ENCODE data around the gene NOSTRIN. TPM values are rescaled to one million over a fixed set of nuclear protein-coding genes. Genes with fewer than 3 reads are reported as not detected.
"Not testable (repeated sequence)": the region's sequence is repeated elsewhere in the genome, so short reads cannot be mapped to it uniquely, and the experiment has no call there.

The NOSTRIN gene, protein sequence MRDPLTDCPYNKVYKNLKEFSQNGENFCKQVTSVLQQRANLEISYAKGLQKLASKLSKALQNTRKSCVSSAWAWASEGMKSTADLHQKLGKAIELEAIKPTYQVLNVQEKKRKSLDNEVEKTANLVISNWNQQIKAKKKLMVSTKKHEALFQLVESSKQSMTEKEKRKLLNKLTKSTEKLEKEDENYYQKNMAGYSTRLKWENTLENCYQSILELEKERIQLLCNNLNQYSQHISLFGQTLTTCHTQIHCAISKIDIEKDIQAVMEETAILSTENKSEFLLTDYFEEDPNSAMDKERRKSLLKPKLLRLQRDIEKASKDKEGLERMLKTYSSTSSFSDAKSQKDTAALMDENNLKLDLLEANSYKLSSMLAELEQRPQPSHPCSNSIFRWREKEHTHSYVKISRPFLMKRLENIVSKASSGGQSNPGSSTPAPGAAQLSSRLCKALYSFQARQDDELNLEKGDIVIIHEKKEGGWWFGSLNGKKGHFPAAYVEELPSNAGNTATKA
- total RNA-seq: not detected

DNA sequence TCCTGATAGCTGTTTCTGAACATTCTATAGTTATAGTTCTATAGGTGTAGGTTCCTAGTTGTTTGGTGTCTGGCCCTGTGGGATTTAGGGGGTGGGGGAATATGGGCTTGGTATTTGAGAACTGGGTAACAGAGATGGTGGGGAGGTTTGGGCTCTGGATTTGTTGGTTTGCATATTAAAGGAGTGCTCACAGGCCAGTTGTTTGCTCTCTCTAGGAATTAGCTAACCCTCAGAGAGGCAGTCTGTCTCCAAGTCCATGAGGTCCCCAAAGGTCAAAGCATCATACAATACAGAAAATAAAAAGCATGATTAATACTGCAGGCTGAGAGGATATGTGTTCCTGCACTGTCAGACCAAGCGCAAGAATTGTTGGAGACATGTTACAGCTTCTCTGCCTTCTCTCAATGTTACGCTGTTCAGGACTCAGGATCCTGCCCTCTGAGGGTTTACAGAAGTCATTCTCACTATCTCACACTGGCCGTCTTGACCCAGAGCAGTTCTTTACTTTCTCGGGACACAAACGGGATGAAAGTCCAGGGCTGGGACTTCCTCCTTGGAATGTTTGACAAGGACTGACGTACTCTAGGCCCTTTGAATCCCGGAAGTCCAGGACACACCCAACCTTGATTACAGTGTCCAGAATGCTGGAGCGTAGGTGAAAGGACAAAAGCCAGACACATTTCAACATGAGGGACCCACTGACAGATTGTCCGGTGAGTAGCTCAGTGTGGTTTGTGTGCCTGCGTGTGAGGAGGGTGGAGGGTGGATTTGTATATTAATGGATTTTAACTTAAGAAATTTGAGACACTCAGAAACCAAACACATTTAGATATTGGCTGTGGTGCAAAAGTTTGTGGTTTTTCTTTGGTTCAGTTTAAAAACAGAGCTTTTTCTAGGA is at the start of gene NOSTRIN:
Gene NOSTRIN, plus strand, starts transcription at position 677 of the 898 bp plus-strand sequence. Its CDS starts 10 bp downstream, at position 687.
- peaks cover 22% of the 10 kb centered on the region for H3K4me1 Mint-ChIP-seq
- DNase-seq: no peak
- peak; percentile 36 for ATAC-seq (ENCODE audit: low read depth)
- POLR2A ChIA-PET: no interaction called here
- H3K36me3 Mint-ChIP-seq: no peaks in the 10 kb centered on the region
- peak within 1 kb of the TSS; percentile 15 for H3K27ac Mint-ChIP-seq
- H3K27me3 Mint-ChIP-seq: no peaks in the 10 kb centered on the region
- H3K4me3 Mint-ChIP-seq: peak within 1 kb of the TSS; percentile 20
- H3K9me3 Mint-ChIP-seq: no peaks in the 10 kb centered on the region

DNA sequence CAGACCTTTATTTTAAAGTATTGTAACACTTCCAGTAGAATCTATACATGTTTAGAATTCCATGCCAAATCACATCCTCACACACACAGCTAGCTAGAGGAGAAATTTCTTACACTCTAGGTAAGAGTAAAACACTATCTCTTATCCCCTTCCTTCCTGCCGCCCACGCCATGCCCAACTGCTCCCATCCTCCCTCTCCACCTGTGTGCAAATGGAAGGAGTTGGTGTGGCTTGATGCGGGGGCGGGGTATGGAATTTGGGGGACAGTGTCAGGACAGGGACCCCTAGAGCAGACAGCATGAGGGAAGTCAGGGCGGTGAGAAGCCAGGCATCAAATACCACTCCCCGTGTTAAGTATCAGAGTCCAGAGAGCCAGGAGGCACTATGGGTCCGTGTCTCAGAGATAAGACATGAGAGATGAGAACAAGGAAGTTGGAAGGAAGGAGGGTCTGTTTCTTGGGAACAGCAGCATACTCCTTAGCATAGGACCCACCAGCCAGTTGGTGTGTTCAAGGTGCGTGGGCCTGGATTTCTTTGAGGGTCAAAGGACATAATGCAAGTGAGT is 48.6 kb upstream of the NOSTRIN start:
- no peaks in the 10 kb centered on the region for H3K27me3 Mint-ChIP-seq
- H3K27ac Mint-ChIP-seq: no peak overlapping the region
- POLR2A ChIA-PET: no interaction called here
- DNase-seq (no peak), ATAC-seq (ENCODE audit: low read depth) (no peak)
- peaks cover 31% of the 10 kb centered on the region for H3K4me1 Mint-ChIP-seq
- no peaks in the 10 kb centered on the region for H3K9me3 Mint-ChIP-seq
- H3K36me3 Mint-ChIP-seq: peaks cover 10% of the 10 kb centered on the region
- no peak overlapping the region for H3K4me3 Mint-ChIP-seq

DNA sequence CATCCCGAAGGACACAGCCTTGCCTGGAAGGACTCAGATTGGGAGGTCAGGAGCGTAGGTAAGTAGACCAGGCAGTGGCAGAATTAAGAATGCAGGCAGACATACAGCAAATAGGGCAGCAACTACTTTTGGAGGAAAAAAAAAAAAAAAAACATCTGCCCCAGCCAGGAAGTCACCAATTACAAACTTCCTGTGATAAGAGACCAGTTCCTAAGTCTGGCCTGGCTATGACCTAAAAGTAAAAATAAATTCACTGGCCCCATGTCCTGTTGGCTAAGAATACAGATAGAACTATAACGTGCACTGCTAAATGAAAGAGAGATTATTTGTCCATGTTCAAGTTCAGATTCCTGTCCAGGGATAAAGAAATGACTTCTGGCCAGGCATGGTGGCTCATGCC is 45.2 kb upstream of the NOSTRIN start:
- Mint-ChIP-seq H3K4me3 (no peak overlapping the region), H3K27ac (peak overlapping the region; percentile 46), H3K9me3 (no peaks in the 10 kb centered on the region), H3K4me1 (peaks cover 11% of the 10 kb centered on the region), H3K36me3 (peaks cover 2% of the 10 kb centered on the region), H3K27me3 (no peaks in the 10 kb centered on the region)
- ATAC-seq (ENCODE audit: low read depth) (no peak), DNase-seq (no peak)
- POLR2A ChIA-PET: interaction anchor here (0.6 kb wide), 1 partner anchor 301 kb away, joined by 4 read pairs; the partner anchor contains the start of gene CERS6

DNA sequence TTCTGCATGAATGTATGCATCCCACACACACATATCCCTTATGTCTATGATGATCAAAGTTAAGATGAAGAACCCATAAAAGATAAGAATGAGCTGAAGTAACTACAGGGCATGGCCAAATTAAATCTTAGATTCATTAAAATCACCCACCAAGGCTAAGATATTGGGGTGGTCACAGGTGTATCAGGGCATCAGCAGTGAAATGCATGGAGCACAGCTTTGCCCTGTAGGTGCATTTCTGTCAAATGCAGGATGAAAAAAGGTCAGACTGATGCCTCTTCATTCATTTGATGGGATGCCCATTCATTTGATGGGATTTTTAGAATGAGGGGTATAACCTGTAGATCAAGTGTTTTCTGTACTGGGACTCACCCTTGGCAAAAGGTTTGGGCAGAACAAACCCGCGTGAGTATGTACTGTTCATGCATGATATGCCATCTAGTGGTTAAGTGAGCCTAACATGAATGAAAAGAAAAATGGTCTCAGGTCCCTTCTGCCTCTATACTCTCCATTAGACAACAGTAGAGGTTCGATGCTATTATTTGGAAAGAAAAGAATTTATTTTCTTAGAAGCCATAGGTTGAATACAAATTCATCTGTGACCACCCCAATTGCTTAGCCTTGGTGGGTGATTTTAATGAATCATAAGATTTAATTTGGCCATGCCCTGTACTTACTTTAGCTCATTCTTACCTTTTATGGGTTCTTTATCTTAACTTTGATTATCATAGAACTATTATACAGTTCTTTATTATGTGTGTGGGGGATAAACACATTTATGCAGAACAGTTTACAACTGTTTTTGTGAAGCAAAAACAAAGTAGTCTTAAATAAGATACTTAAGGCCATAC is 43.2 kb upstream of the NOSTRIN start:
- no peak for DNase-seq
- peak; percentile 77 for ATAC-seq (ENCODE audit: low read depth)
- peaks cover 11% of the 10 kb centered on the region for H3K4me1 Mint-ChIP-seq
- no peak overlapping the region for H3K4me3 Mint-ChIP-seq
- H3K9me3 Mint-ChIP-seq: no peaks in the 10 kb centered on the region
- no peak overlapping the region for H3K27ac Mint-ChIP-seq
- H3K27me3 Mint-ChIP-seq: no peaks in the 10 kb centered on the region
- POLR2A ChIA-PET: no interaction called here
- peaks cover 5% of the 10 kb centered on the region for H3K36me3 Mint-ChIP-seq

DNA sequence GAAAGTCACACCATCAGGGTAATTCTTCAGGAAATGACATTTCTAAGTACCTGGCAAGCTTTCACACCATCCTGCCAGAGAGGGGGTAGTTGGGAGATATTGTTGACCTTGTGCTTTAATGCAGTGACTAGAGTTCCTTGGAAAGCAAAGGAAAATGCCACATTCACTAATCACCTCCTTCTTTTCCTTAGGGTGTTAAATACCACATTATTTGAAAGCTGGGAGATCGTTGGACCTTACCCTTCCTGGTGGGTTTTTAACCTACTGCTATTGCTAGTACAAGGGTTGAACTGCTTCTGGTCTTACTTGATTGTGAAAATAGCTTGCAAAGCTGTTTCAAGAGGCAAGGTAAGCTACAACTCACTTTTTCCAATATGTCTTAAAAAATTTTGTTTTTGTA is 37.0 kb upstream of the NOSTRIN start:
- ATAC-seq (ENCODE audit: low read depth) (no peak), DNase-seq (no peak)
- Mint-ChIP-seq H3K36me3 (peaks cover 25% of the 10 kb centered on the region), H3K4me1 (peaks cover 2% of the 10 kb centered on the region), H3K9me3 (peaks cover 2% of the 10 kb centered on the region), H3K4me3 (no peak overlapping the region), H3K27ac (no peak overlapping the region), H3K27me3 (no peaks in the 10 kb centered on the region)
- POLR2A ChIA-PET: no interaction called here

DNA sequence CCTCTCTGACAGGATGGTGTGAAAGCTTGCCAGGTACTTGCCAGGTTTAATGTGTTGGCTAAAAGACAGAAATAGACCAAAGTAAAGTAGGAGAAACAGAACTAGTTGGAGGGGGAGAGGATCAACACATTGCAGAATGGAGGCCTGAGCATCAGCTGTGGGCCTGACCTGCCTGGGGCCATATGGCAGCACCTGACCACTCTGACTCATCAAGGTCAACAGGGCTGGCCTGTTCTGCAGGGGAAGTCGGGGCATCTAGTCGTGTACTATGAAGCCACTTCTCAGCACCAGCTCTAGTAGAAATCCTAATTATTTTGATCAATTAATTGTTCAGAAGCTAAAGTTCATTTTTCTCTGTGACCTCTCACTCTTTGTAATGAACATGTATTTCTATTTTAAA is 35.8 kb upstream of the NOSTRIN start:
- ATAC-seq (ENCODE audit: low read depth) (no peak), DNase-seq (no peak)
- Mint-ChIP-seq H3K27me3 (no peaks in the 10 kb centered on the region), H3K4me1 (peaks cover 2% of the 10 kb centered on the region), H3K4me3 (no peak overlapping the region), H3K27ac (no peak overlapping the region), H3K9me3 (peaks cover 2% of the 10 kb centered on the region), H3K36me3 (peaks cover 25% of the 10 kb centered on the region)
- POLR2A ChIA-PET: no interaction called here

DNA sequence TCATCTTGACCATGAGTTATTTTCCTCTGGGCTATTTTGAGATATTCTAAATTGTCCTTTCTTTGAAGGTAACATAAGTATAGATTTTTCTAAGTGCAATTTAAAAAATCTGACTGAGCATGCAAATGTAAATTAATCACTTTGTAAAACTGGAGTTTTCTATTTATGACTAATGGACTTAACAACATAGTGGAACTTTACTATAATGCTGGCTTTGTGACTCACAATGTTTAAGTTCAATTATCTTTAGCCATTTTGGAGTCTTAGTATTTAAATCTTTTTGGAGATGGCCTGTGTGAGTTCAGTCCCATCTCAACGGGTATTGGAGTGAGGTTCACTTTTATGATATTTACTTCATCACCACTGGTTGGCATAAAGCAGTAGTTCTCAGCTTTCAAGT is 35.2 kb upstream of the NOSTRIN start:
- no peak overlapping the region for H3K27ac Mint-ChIP-seq
- ATAC-seq (ENCODE audit: low read depth): no peak
- POLR2A ChIA-PET: no interaction called here

DNA sequence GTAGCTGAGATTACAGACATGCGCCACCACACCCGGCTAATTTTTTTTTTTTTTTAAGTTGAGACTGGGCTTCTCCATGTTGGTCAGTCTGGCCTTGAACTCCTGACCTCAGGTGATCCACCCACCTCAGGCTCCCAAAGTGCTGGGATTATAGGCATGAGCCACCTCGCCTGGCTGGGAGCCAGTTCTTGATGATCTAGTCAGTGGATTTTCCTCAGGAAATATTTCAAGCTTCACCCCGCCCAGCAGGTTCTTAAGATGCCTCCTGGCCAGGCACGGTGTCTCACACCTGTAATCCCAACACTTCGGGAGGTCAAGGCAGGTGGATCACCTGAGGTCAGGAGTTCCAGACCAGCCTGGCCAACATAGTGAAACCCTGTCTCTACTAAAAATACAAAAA is 34.1 kb upstream of the NOSTRIN start:
- POLR2A ChIA-PET, H3K27ac Mint-ChIP-seq: not testable (repeated sequence)
- peaks cover 27% of the 10 kb centered on the region for H3K36me3 Mint-ChIP-seq

More for the DNA sequence above, 35.2 kb upstream of the NOSTRIN start:
- Mint-ChIP-seq H3K27me3 (no peaks in the 10 kb centered on the region), H3K9me3 (peaks cover 2% of the 10 kb centered on the region), H3K36me3 (peaks cover 25% of the 10 kb centered on the region), H3K4me3 (no peak overlapping the region), H3K4me1 (peaks cover 2% of the 10 kb centered on the region)
- no peak for DNase-seq

DNA sequence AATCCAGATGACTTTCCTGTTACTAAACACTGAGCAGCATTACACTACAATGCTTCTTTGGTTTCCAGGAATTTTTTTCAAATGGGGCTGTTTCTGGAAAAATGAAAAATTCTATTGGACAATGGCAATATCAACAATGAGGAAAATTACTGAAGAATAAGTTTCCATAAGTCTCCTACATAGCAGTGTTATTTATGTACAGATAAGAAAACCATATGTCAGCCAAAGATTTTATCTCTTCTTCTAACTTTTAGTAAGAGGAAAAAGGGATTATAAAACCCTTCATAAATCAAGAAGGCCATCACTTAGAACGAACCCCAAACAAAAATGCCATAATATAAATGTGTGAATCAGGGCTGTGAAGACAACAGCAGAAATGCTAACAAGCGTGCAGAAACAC is 31.6 kb upstream of the NOSTRIN start:
- DNase-seq: no peak
- H3K36me3 Mint-ChIP-seq: peaks cover 21% of the 10 kb centered on the region
- no peaks in the 10 kb centered on the region for H3K4me1 Mint-ChIP-seq
- no peak overlapping the region for H3K27ac Mint-ChIP-seq
- no peak for ATAC-seq (ENCODE audit: low read depth)
- H3K4me3 Mint-ChIP-seq: no peak overlapping the region
- H3K27me3 Mint-ChIP-seq: no peaks in the 10 kb centered on the region
- no peaks in the 10 kb centered on the region for H3K9me3 Mint-ChIP-seq
- POLR2A ChIA-PET: no interaction called here

More for the DNA sequence above, 34.1 kb upstream of the NOSTRIN start:
- ATAC-seq (ENCODE audit: low read depth); H3K9me3 Mint-ChIP-seq; H3K27me3 Mint-ChIP-seq; H3K4me1 Mint-ChIP-seq; H3K4me3 Mint-ChIP-seq; DNase-seq: not testable (repeated sequence)

DNA sequence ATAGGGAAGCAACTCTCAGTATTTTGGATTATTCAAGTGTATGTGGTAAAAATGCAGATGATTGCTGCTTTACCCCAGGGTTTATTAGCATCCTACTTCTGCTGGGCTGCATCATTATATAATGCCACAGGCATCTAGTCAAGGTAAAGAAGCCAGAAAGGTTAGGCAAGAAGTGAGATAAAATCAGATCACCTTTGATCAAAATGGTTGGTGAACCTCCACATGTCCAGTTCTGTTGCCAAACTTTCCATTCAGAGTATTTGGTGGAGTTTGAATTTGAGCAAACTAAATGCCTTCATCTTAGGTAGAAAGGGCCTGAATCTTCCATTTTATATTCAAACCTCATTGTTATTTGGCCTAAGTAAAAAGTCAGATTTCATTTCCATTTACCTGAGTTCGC is 29.7 kb upstream of the NOSTRIN start:
- Mint-ChIP-seq H3K27ac (no peak overlapping the region), H3K27me3 (peaks cover under 1% of the 10 kb centered on the region), H3K4me3 (no peak overlapping the region), H3K36me3 (peaks cover 19% of the 10 kb centered on the region), H3K4me1 (no peaks in the 10 kb centered on the region), H3K9me3 (no peaks in the 10 kb centered on the region)
- DNase-seq (no peak), ATAC-seq (ENCODE audit: low read depth) (no peak)
- POLR2A ChIA-PET: no interaction called here

DNA sequence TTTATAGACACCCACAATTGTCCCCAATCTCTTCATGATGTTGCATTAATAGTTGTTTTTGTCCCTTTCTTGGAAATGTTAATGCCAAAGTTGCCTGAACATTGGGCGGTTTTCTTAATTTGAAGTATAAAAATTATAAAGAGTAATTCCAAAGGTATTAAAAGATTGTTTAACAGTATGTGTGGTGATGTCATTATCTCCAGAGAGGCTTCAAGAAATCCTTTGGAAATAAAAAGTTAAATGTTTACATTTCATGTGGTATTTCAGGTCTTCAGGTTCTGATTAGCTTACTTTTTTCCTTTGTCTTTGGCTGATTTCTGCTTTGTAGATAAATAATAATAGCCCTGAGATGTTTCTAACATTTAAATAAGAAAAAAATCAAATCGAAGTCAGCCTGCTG is 29.3 kb upstream of the NOSTRIN start:
- no peaks in the 10 kb centered on the region for H3K4me1 Mint-ChIP-seq
- H3K36me3 Mint-ChIP-seq: peaks cover 17% of the 10 kb centered on the region
- POLR2A ChIA-PET: no interaction called here
- no peak overlapping the region for H3K4me3 Mint-ChIP-seq
- no peak overlapping the region for H3K27ac Mint-ChIP-seq
- no peak for DNase-seq
- H3K27me3 Mint-ChIP-seq: peaks cover 2% of the 10 kb centered on the region
- no peak for ATAC-seq (ENCODE audit: low read depth)
- no peaks in the 10 kb centered on the region for H3K9me3 Mint-ChIP-seq

DNA sequence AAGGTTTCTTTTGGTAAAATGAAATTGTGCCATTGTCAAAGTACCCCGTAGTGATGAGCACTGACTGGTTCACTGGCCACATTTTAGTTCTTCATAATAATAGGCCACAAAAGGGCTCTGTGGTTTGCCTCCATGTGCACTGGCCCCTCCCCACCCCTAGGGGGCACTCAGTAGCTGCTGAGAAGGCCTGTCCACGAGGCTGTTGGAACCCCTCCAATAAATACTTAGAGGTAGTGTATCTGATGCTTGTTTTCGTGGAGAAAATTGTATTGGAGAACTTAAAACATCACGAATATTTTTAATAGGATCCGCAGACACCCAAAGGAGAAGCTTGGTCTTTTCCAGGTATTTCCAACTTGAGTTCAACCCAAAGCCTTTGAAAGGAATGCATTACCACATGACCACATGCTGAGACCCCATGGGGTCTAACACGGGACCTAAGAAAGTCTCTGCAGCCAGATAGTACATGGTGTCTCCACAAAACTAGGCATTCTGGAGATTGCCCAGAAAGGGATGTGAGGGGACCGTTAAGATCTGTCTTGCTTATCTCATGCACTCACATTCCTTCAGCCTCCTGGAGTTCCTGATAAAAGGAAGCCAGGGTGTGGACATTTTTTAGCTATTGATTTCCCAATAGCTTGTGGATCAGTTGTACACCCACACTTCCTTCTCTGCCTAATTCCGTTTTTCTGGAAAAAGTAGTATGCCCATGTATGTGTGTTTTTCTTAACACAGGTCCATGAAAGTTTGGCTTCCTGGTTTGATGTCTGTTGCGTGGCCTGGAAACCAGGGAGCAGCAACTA is 28.5 kb upstream of the NOSTRIN start:
- peaks cover 2% of the 10 kb centered on the region for H3K27me3 Mint-ChIP-seq
- peak; percentile 47 for DNase-seq
- no peak overlapping the region for H3K27ac Mint-ChIP-seq
- no peaks in the 10 kb centered on the region for H3K9me3 Mint-ChIP-seq
- peak; percentile 58 for ATAC-seq (ENCODE audit: low read depth)
- H3K36me3 Mint-ChIP-seq: peaks cover 18% of the 10 kb centered on the region
- POLR2A ChIA-PET: interaction anchor here (0.6 kb wide), 1 partner anchor 11 kb away, joined by 3 read pairs; no protein-coding TSS in a partner anchor
- H3K4me1 Mint-ChIP-seq: no peaks in the 10 kb centered on the region
- H3K4me3 Mint-ChIP-seq: no peak overlapping the region

Measured in activated naive CD8-positive, alpha-beta T cell treated with anti-CD3 and anti-CD28 coated beads, Interleukin-2, amount 10 ng/mL, durations not matched to agents 7 days and 5 days (primary cell).